DMS79 treated with DMSO at 0.1 percent for 48 hours (cell line): ENCODE data around the gene SHISA3.

Source experiments
- DNase-seq: peaks from one replicate; lab custom pipeline; 2025; lab: John Stamatoyannopoulos, UW

The SHISA3 gene

DNA sequence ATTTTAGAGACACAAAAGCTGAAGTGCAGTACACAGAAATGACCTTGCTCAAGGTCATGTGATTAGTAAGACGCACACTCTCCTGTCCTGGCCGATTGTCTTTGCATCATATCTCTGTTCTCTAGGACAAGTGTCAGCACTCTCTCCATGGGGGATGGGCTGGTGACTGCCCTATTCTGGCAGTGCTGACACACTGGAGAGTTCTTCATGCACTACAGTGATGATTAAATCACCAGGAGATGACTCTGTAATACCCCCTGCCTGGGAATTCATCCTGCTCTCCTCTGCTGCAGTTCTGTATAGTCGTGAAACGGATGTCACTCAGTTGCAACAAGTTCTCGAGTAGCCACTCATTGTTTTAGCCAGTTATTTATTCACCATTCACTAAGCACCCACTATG lies 5.3 kb upstream of the SHISA3 start:
- no peak for DNase-seq

GRCh38 chr4:42392436-42392835 lies 4.9 kb upstream of the SHISA3 start:
- DNase-seq: no peak

GRCh38 chr4:42395595-42395994 lies 1.7 kb upstream of the SHISA3 start:
- DNase-seq: no peak

DNA sequence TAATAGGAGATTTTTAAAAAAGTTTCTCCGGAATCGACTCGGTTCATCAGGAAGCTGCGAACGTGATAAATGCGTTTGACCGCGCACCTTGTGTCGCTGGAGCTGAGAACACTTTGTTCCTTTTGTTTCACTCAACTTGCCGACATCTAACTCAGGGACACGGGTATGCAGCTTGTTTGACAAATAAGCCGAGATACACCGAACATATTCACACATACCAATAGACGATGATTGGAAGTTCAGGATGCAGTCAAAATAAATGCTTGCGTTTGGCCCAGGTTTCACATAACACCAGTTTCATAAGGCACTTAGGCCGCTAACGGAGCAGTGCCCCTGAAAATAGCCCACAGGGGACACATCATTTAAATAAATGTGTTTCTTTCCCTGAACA lies 932 bp upstream of the SHISA3 start:
- no peak for DNase-seq

- DNase-seq: no peak
Observed at GRCh38 chr4:42397635-42398170, 415 bp downstream of the SHISA3 start.

GRCh38 chr4:42398171-42398870 lies 1.0 kb downstream of the SHISA3 start:
- DNase-seq: no peak

- no peak for DNase-seq
Observed at GRCh38 chr4:42398871-42399331, 1.6 kb downstream of the SHISA3 start.

DNA sequence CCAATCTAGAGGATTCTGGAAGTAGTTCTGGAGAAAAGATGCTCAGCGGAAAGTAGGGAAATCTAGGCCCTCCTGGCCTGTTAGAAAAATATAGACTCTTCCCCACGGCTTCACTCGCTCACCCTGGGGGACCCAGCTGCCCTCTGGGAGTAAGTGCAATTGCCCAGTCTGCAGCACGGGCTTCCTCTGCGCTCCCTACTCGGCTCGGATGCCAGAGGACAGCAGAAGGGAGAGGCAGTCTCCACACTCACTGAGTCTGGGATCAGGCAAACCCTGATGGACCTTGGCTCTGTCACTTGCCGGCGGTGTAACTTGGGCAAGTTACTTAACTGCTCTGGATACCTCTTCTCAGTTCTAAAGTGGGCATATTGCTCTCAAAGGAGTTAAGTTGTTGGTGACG lies 2.1 kb downstream of the SHISA3 start:
- DNase-seq: no peak

DNA sequence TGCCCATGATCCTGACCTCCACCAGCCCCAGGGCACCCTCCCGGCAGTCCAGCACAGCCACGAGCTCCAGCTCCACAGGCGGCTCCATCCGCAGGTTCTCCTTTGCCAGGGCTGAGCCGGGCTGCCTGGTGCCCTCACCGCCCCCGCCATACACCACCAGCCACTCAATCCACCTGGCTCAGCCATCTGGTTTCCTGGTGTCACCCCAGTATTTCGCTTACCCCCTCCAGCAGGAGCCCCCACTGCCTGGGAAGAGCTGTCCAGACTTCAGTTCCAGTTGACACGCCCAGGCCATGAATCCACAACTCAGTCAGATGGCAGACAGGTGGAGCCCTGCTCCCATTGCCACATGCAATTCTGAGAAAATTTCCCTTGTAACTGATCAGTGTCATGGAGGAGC lies 3.9 kb downstream of the SHISA3 start:
- DNase-seq: no peak

DNA sequence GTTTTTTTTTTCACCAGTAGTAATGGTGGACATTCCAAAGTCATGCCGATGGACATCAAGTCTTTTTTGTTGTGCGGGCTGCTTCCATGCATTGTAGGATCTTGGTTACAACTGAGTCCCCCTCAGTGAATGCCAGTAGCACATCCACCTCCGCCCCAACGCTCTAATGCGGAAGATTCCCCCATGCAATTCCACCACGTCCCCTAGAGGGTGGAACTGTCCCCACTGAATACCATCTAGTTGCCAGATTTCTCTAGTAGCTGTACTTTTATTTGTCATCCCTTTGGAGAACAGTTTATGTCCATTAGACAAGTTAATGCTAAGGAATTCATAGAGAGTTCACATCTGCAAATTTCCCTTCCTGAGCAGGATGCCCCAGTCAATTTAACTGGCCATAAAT lies 6.7 kb downstream of the SHISA3 start:
- no peak for DNase-seq

- no peak for DNase-seq
Observed at GRCh38 chr4:42410446-42410845, 13.2 kb downstream of the SHISA3 start.

DNA sequence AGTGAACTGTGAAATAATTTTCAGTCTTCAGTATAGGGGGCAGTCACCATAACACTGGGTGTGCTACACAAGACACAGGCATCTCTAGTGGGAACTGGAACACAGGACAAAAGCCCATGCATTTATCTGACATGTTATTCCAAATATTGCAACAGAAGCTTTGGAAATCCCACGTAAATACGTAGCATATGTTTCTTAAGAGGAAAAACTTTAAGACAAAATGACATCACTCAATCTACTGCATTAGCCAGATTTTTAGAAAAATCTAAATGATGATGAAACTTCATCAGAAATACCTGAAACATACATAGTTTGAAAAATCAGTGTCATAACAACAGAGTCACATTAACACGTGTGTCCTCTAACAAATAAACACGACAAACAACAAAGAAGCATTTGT lies 14.5 kb downstream of the SHISA3 start:
- DNase-seq: no peak

DNA sequence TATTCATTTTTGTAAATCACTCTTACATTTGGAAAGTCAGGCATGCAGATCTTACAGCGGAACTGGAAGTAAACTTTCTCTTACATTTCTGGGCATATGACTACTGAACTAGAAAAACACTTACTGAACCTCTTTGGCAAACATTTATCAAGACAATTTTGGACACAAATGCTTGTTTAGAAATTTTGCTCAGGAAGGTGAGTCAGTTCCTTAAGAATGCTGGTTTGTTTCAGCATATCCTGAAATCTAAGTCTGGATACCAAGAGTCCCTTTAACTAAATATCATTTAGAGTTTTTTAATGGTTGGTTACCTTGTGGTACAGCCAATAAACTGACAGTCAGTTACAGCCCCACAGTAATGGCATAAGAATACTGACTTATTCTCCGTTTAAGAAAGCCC lies 15.0 kb downstream of the SHISA3 start:
- DNase-seq: no peak

DNA sequence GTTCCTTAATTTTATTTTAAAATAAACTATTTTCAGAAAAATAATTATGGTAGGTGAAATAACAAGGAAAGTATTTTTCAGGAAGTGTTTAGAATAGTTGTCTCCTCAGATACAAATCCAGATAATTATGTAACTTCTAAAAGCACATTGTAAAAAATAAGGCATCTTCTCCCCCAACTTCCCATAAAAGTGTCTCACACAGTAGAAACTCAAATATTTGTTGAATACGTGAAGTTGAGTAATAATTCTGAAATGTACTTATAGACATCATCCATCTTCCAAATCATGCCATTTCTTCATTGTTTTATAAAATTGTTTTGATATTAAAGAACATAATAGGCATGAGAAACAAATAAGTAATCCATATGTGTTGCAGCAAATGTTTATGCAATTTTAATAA lies 18.0 kb downstream of the SHISA3 start:
- no peak for DNase-seq

- no peak for DNase-seq
Observed at GRCh38 chr4:42416017-42416416, 18.7 kb downstream of the SHISA3 start.

DNA sequence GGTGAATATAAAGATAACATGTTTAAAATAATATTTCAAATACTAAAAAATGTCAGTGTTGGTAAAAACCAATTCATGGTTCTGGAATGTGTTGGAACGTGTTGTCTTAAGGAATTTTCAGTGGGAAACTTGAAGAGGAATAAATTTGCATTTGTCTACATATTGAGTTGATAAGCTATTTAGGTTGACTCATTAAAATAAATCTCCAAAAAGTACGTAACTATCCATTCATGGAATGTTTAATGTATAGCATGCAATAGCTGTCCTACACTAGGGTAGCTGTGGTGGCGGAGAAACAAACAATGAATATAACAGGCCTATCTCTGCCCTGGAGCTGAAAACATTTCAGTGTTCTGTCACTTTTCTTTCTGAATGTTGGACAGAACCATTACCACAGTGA lies 20.3 kb downstream of the SHISA3 start:
- no peak for DNase-seq

DNA sequence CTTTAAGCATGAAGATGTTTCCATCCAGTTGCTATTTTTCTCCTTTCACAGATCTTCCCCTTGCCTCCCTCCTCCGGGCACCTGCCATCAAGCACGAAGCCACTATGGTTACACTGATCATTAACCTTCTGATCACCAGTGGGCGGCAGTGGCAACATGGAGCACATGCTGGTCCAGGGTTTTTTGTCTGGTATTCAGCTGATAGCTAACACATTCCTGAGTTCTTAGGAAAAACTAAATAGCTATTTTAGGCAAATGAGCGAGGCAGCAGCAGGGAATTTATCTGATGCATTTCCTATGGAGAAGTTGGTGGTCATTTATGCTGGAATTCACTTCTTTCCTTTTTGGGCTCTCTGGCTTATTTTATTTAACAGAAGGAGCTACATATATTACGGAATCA lies 22.9 kb downstream of the SHISA3 start:
- DNase-seq: no peak

DNA sequence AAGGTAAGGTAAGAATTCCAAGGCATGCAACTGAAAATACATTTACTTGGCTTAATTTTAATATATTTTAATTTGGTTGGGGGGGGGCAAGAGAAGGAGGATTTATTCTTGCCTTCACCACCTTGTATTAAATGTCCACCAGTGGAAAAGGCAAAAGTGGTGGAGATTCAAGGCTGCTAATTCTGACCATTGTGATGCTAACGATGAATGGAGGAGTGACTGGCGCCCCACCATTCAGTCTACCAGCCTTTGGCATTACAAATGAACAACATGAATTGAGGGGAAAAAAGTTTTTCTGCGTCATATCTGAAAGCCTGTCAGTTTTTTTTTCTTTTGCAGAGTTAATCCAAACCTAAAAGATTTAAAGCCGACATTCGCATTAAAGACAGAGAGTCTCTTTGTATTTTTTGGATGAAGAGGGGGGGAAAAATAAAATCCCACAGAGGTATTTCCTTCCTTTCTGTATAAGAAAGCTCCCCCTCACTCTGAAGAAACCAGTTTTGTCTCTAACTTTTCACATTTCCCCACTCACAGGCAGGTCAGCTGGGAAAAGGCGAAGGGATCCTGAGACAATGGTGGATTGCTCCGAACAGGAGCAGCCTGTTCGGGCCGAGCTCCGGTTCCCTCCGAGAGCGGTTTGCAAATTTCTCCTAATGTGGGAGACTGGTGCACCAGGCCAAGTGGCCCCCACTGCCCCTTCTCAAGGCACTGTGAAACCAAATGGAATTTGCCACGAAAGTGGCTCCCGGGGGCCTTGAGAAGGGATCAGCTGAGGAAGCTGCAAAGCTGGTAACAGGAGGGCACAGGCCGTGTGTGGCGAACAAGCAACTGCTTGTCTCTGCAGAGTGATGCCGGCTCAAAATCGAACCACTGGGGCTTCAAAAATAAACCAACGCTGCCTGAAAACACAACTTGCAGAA lies 28.1 kb downstream of the SHISA3 start:
- DNase-seq: no peak

- no peak for DNase-seq
Observed at GRCh38 chr4:42428036-42428435, 30.7 kb downstream of the SHISA3 start.

GRCh38 chr4:42436928-42437565 lies 39.8 kb downstream of the SHISA3 start:
- DNase-seq: no peak

GRCh38 chr4:42440083-42440482 lies 42.8 kb downstream of the SHISA3 start:
- no peak for DNase-seq

GRCh38 chr4:42442601-42443000 lies 45.3 kb downstream of the SHISA3 start:
- no peak for DNase-seq

GRCh38 chr4:42445038-42445437 lies 47.8 kb downstream of the SHISA3 start:
- DNase-seq: no peak
